Glutamatergic neuron (in vitro differentiated cells): ENCODE data around the gene POTEF. TPM values are rescaled to one million over a fixed set of nuclear protein-coding genes. Genes with fewer than 3 reads are reported as not detected.
"Not testable (repeated sequence)": the region's sequence is repeated elsewhere in the genome, so short reads cannot be mapped to it uniquely, and the experiment has no call there.

Experiments used
- DNase-seq: peaks from one replicate; pipeline ENCODE4 v3.0.0; 2022
- H3K27ac Mint-ChIP-seq: one replicate; pipeline ENCODE4 v1.8.0; 2020; ENCODE audit warnings: mild to moderate bottlenecking, mixed read lengths, inconsistent platforms; ENCODE audit not compliant: unreplicated experiment
- H3K27me3 Mint-ChIP-seq: one replicate; pipeline ENCODE4 v1.8.0; 2020; ENCODE audit warnings: mild to moderate bottlenecking, moderate library complexity, mixed read lengths, inconsistent platforms; ENCODE audit not compliant: unreplicated experiment
- H3K36me3 Mint-ChIP-seq: one replicate; pipeline ENCODE4 v1.8.0; 2020; ENCODE audit warnings: mild to moderate bottlenecking, mixed read lengths, inconsistent platforms; ENCODE audit not compliant: unreplicated experiment
- H3K4me1 Mint-ChIP-seq: one replicate; pipeline ENCODE4 v1.8.0; 2020; ENCODE audit warnings: mild to moderate bottlenecking, low read depth, mixed read lengths, inconsistent platforms; ENCODE audit not compliant: unreplicated experiment
- H3K4me3 Mint-ChIP-seq: one replicate; pipeline ENCODE4 v1.8.0; 2020; ENCODE audit warnings: mild to moderate bottlenecking, mixed read lengths, inconsistent platforms; ENCODE audit not compliant: unreplicated experiment
- H3K9me3 Mint-ChIP-seq: one replicate; pipeline ENCODE4 v1.8.0; 2020; ENCODE audit warnings: mild to moderate bottlenecking, moderate library complexity, mixed read lengths, inconsistent platforms; ENCODE audit not compliant: unreplicated experiment
- total RNA-seq: library from RNA; stranded (reverse); fragmentation: NEBNext Ultra II Directional; extraction: Animal tissue kit (Norgen Biotek cat#: 25700); gene quantifications from one replicate; pipeline ENCODE4 v1.2.1, GENCODE V29; 2021; ENCODE audit not compliant: unreplicated experiment
- TF ChIP-seq, protein P1 (sequence below): fragments of 200-600 bp; sonication (generic); IDR thresholded peaks from one replicate; pipeline ENCODE4 v1.5.0; 2021; ENCODE audit not compliant: partially characterized antibody, unreplicated experiment

POTEF gene
- total RNA-seq, 1 donor from 2014 or later = 12.8 TPM

- not testable (repeated sequence) for H3K4me3 Mint-ChIP-seq, H3K27ac Mint-ChIP-seq, H3K36me3 Mint-ChIP-seq, H3K9me3 Mint-ChIP-seq, H3K27me3 Mint-ChIP-seq, H3K4me1 Mint-ChIP-seq
- DNase-seq = peak; percentile 44
- TF ChIP-seq, protein P1, sequence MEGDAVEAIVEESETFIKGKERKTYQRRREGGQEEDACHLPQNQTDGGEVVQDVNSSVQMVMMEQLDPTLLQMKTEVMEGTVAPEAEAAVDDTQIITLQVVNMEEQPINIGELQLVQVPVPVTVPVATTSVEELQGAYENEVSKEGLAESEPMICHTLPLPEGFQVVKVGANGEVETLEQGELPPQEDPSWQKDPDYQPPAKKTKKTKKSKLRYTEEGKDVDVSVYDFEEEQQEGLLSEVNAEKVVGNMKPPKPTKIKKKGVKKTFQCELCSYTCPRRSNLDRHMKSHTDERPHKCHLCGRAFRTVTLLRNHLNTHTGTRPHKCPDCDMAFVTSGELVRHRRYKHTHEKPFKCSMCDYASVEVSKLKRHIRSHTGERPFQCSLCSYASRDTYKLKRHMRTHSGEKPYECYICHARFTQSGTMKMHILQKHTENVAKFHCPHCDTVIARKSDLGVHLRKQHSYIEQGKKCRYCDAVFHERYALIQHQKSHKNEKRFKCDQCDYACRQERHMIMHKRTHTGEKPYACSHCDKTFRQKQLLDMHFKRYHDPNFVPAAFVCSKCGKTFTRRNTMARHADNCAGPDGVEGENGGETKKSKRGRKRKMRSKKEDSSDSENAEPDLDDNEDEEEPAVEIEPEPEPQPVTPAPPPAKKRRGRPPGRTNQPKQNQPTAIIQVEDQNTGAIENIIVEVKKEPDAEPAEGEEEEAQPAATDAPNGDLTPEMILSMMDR = peak; percentile 38
Measured at GRCh38 chr2:130155956-130156623, 27.1 kb upstream of the POTEF start.

- Mint-ChIP-seq H3K36me3 (no peaks in the 10 kb centered on the region), H3K27me3 (no peaks in the 10 kb centered on the region), H3K27ac (peak overlapping the region; percentile 28), H3K4me3 (no peak overlapping the region), H3K4me1 (peaks cover 5% of the 10 kb centered on the region), H3K9me3 (peaks cover 6% of the 10 kb centered on the region)
- no peak for DNase-seq
- TF ChIP-seq, protein P1 = no peak
Measured at GRCh38 chr2:130154773-130155765, 26.0 kb upstream of the POTEF start.

DNA sequence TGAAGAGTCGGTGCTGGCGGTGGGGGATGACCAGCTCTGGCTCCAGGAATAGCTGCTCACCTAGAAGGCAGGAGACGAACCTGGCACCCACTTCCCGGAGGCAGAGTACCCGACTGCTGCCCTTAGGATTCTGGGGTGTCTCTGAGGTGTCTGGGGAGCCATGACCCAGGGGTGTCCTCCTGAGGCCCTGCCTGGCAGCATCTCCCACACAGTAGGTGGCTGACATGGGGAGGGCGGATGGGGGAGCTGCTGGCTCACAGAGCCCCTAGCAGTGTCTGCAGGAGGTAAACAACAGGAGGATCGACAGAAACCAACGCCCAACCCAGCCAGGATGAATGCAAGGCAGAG is 25.4 kb upstream of the POTEF start:
- H3K4me1 Mint-ChIP-seq, H3K4me3 Mint-ChIP-seq, H3K36me3 Mint-ChIP-seq, H3K27me3 Mint-ChIP-seq, DNase-seq, H3K27ac Mint-ChIP-seq, H3K9me3 Mint-ChIP-seq: not testable (repeated sequence)

DNA sequence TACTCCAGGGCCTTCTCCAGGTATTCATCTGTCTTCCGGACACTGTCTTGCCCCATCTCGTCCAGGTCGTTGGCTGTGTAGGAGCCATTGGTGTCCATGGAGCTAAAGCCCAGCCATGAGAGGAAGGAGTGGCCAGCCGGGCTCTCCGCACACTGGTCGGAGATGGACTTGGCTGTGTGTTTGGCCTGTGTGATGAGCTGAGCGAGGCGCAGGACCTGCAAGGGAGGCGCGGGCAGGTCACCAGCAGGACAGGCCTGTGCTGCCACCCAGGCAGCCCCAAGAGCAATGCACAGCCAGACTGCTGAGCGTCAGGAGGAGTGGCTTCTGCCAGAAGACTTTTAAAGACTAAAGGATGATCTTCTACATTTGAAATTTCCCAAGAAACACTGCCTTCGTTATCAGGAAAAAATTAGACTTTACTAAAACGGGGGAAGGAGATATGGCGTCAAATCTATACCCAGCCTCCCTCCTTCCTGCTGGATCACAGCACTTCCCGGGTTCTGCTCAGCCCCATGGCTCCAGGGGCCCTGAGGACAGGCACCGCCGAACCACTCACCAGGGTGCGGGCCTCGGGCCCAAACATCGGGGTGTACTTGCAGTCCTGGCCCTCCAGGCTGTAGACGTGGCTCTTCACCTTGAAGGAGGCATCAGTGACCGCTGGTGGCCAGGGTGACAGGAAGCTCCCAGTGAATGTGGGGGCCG is 24.9 kb upstream of the POTEF start:
- not testable (repeated sequence) for H3K9me3 Mint-ChIP-seq, H3K4me3 Mint-ChIP-seq, H3K27me3 Mint-ChIP-seq, H3K36me3 Mint-ChIP-seq, DNase-seq, H3K4me1 Mint-ChIP-seq, H3K27ac Mint-ChIP-seq

DNA sequence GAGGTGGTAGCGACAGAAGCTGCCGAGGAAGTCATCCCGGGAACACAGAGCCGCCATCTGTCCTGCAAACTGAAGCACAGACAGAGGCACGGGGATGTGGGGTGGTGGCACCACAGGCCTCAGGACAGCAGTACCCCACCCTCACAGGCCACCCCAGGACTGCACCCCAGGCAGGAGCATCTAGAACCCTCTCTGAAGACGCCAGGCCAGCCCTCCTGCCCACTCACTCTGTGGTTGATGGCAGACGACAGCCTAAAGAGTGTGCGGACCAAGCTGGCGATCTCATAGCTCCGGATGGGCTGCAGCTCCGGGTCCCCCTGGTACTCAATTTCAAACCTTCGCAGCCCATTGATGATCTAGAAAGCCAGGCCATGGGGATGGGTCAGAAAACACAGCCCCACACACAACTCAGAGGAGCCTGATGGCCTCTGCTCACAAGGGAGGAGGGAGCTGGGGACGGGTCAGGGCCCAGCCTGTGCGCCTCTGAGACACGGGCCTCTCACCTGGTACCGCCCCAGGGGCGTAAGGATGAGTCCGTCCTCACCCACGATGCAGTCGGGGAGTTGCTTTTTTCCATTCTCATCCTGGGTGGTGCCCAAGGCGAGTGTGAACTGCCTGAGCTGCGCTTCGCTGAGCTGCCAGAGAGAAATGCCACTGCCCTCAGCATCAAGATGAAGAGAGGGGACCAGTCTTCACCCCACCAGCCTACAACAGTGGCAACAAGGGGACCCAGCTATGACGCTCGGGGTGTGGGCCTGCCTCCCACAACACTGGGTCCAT is 24.0 kb upstream of the POTEF start:
- Mint-ChIP-seq H3K4me3 (no peak overlapping the region), H3K27ac (no peak overlapping the region), H3K9me3 (peaks cover 6% of the 10 kb centered on the region), H3K36me3 (no peaks in the 10 kb centered on the region), H3K4me1 (peaks cover 5% of the 10 kb centered on the region), H3K27me3 (peaks cover 2% of the 10 kb centered on the region)
- TF ChIP-seq, protein P1 = no peak
- DNase-seq = no peak

DNA sequence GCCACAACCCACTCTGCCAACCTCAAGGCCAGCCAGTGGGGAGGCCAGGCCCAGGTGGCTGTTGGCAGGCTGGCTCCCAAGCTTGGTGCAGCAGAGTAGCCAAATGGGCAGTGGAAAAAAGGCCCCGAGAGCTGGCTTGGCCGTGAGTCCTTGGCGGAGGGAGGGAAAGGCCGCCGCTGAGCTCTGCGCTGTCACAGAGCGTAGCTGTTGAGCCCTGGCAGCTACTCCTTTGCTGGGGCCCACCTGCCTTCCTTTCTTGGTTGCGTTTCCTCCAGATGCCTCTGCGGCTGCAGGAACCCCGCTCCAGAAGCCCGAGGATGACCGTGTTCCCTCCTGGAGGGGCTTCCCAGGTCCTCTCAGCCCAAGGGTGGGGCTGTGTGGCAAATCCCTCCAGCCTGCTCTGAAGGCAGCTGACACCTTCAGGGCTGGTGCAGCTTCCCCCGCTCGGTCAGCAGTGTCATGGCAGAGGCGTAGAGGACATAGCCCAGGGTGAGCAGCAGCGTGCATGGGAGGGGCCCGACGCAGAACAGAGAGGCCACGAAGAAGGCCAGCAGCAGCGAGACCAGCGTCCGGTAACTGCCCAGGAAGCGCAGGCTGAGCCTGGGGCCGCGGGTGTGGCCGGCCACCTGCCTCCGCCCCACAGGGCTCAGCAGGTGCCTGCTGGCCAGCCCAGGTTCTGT is 23.3 kb upstream of the POTEF start:
- DNase-seq, H3K36me3 Mint-ChIP-seq, H3K4me3 Mint-ChIP-seq, H3K27me3 Mint-ChIP-seq, H3K9me3 Mint-ChIP-seq, H3K27ac Mint-ChIP-seq, H3K4me1 Mint-ChIP-seq: not testable (repeated sequence)

DNA sequence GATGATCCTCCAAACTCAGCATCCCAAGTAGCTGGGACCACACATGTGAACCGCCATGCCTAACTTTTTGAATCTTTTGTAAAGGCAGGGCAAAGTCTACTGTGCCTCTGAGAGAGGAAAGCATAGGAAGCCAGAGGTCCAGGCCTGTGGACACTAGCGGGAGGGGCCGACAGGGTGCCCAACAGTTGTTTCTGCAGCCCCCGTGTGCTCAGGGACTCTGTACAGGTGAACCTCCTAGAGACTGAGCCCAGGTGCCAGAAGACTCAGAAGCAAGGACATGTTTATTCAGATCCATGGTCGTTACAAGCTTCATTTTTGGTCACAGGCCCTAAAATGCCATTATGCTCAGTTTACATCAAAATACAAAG is 22.1 kb upstream of the POTEF start:
- H3K36me3 Mint-ChIP-seq, H3K27ac Mint-ChIP-seq, H3K4me3 Mint-ChIP-seq, H3K4me1 Mint-ChIP-seq, H3K27me3 Mint-ChIP-seq, H3K9me3 Mint-ChIP-seq, DNase-seq: not testable (repeated sequence)
